ENCODE data around the gene SLC26A4.
"Not testable (repeated sequence)": the region's sequence is repeated elsewhere in the genome, so short reads cannot be mapped to it uniquely, and the experiment has no call there.

SLC26A4 gene
- 0.24 to 2.1 reads per million in 2 donors for total RNA-seq

DNA sequence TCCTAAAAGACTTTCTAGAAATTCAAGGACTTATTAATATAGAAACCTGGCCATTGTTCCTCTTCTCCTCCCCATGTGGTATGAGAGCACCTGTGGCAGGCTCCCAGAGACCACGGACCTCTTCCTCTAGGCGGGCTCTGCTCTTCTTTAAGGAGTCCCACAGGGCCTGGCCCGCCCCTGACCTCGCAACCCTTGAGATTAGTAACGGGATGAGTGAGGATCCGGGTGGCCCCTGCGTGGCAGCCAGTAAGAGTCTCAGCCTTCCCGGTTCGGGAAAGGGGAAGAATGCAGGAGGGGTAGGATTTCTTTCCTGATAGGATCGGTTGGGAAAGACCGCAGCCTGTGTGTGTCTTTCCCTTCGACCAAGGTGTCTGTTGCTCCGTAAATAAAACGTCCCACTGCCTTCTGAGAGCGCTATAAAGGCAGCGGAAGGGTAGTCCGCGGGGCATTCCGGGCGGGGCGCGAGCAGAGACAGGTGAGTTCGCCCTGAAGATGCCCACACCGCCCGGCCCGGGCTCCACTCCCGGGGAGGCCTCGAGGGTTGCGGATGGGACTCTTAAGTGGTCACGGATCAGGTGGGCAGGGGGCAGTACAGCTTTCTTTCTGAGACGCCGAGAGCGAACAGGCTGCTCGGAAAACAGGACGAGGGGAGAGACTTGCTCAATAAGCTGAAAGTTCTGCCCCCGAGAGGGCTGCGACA is at the start of gene SLC26A4:
SLC26A4 (plus strand) TSS at position 448 of the 700 bp plus-strand sequence. CDS start 814 bp downstream, outside the sequence.
- DNase-seq: no peak

DNA sequence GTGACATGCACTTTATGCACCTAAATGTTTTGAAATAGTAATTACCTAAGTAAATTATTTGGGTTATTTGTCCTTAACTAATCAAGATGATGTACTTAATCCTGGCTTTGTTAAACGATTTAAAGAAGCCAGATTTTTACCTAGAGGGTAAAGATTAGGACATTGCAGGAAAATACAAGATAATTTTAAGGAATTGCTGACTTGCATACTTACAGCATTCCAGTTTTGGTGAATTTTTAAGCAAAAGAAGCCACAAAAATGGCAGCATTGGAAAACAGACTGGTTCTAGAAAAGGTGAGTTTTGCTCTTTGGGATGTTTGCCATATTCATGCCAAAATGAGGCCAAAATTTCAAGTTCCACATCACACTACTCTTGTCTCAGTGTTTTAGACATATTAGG is 47.2 kb upstream of the SLC26A4 start:
- no peak for DNase-seq

DNA sequence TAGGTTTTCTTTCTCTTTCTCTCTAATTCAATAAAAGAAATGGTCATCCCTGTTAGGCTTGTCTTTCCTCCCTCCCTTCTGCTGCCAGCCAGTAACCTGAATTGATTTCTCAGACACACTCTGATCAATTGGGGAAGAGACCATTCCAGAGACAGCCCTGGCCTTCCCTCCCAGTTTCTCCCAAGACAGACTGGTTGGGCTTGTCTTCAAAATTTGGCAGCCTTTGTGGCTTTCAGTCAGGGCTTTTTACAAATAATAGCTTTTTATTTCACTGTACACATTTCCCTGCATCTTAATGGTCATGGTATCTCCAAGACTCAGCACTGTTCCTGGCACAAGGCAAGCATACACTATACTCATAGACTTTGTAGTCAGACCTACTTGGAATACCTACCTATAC is 46.7 kb upstream of the SLC26A4 start:
- DNase-seq: no peak

DNA sequence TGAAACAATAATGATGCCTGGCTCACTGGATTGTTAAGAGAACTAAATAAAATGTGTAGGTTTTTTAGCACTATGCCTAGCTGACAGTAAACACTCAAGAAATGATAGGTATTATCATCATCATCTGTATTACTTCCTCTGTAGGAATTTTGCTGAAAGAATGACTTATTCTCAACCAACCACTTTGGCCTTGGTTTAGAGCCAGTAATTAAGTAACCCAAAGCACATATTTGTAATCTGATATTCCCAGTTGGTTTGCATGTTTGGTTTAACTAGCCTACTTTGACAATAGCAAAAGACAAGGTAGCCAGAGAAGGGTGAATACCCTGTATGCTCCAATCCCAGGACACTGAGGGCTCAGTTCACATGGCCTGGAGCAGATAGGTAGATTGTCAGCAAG is 46.2 kb upstream of the SLC26A4 start:
- no peak for DNase-seq

DNA sequence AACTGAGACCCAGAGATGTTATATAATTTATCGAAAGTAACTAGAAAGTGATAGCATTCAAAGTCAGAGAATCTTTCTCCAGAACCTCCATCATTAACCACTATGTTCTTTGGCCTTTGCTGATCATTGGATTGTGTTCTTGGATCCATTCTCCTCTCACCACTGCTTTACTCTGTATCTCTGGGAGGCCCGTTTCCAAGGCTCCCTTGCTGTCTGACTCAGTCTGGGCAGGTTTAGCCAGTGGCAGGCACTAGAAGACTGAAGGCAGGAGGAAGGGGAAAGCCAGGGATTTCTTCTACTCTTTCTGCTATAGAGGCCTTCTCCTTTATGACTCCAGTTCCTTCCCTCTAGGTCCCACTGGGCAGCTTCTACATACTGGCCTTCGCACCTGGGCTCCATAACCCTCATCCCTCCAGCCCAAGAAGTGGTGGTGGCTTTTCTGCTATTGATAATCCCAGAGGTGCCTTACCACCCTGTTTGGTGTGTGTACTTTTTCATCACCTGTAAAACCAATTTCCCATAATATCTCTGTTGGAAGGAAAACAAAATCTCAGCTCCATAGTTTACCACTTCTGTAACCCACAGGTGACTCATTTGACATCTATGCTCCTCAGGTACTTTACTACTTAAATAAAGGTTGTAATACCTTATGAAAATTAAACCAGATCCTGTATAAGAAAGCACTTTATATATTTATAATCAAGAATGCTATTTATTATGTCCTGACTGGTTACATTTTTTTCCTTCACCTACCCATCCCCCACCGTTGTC is 44.5 kb upstream of the SLC26A4 start:
- DNase-seq: no peak

DNA sequence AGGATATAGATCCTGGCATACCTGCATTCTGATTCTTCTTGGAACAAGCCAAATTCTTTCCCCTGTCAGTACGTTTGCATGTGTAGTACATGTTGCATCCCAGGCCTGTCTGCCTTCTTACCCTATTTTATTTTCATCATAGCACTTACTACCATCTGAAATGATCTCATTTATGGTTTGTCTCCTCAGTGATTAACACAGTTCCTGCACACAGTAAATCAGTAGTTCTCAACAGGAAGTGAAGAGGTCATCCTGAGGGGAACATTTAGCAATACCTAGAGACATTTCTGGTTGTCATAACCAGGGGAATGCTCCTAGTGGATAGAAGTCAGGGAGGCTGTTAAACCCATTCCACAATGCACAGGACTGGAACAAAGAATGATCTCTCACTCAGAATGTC is 38.2 kb upstream of the SLC26A4 start:
- DNase-seq: no peak

DNA sequence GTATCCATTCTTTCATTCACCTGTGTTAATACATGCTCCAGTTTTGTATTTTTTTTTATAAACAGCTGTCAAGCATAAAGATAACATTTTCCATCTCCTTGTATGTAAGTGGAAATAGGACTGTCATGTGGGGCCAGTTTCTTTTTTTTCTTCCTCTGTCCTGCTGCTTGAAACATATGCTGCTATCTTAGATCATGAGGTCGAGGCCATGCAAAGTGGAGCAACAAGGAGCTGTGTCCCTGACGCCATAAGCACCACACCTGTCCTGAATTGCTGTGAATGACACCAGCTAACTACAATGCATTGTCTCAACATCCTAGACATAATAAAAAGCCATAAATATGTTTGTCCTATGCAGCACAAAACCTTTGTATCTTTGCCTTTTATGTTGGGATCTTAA is 37.7 kb upstream of the SLC26A4 start:
- no peak for DNase-seq

DNA sequence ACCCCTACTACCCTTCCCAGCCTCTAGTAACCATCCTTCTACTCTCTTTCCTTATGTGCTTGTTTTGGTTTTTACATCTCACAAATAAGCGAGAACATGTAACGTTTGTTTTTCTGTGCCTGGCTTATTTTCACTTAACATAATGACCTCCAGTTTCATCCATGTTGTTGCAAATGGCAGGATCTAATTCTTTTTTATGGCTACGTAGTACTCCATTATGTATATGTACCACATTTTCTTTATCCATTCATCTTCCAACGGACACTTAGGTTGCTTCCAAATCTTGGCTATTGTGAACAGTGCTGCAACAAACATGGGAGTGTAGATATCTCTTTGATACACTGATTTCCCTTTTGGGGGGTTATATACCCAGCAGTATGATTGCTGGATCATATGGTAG is 33.6 kb upstream of the SLC26A4 start:
- DNase-seq: no peak

DNA sequence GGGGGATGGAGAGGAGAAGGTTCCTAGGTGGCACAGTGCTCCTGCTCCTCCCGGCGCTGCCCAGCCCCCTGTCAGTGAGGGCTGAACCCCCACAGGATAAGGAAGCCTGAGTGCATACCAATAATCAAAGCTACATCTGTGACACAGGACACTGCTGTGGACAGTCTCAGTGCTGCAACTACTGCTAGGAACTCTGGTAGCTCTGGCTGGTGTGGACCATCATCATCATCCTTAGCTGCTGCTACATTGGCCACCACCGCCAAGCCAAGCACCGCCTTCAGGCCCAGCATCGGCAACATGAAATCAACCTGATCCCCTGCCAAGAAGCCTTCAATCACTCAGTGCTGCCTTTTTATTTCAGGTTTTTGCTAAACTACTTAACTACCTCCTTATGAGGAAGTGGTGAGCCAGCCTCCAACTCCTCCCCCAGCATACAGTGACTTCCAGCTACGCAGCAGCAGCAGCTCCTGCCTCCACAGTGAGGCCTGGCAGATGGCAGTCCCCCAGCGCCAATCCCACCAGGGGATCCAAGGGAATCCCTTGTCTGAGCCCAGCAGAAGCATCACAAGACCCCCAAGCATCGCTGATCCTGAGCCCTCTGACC is 32.1 kb upstream of the SLC26A4 start:
- DNase-seq: no peak

DNA sequence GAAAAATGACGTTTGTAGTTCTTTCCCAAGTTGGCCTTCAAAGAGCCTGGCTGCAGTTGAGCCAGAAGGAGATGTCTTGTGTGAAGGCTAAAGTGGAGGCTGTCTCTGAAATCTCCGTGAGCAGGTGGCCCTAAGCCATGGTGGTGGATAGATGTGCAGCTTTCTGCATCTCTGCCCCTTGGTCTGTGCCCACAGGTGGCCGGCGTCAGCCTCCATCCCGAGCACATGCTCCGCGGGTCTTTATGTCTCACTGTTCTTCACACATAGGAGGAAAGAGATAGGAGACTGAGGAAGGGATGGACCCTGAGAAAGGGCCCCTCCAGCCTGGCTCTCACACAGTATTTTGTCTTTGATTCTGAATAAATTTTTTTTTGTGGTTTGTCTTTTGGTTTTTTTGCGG is 30.3 kb upstream of the SLC26A4 start:
- DNase-seq: no peak

DNA sequence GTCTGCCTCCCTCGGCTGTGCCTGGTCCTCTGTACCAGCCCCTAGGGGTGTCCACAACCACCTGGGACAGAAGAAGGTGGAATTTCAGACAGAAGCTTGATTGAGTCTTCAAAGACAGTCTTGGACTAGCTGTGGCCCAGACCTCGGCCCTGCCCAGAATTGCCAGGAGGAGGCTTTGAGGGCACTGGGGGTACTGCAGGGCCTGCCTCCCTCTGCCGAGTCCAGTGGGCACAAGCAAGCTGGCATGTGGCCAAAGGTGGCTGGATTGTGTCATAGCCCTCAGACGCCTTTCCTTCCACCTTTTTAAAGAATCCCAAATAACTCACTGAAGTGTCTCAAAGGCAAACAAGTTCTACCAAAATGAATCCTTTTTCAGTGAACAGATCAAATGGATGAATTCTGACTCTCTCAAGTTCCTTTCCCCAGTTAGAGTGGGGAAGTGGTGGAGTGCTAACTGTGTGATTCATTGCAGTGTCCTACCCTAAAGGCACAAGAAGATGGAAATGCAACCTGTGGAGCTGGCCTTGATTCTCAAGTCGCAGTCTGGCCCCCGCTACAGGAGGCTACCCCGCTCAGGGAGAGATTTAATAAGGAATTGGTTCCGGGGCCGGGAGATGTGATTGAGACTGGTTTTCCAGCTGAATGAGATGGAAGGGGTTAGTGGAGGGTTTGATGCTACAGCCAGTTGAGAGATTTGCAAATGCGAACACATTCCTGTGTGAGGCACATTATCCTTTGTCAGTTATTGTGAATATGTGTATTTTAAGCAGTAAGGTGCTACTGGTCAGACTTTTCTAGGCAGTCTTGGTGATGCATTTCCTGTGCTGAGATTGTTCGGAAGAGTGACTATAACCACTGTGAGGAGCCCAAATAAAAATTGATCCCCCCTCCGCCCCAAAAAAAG is 28.8 kb upstream of the SLC26A4 start:
- DNase-seq: no peak

DNA sequence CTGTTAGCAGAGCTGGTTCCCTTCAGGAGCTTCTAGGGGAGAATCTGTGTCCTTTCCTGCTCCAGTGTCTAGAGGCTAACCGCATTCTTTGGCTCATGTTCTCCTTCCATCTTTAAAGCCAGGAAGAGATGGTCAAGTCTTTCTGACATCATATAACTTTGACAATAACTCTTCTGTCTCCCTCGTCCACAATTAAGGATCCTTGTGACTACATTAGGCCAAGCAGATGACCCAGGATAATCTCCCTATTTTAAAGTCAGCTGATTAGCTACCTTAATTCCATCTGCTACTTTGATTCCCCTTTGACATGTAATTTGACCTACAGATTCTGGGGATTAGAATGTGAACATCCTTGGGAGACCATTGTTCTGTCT is 28.1 kb upstream of the SLC26A4 start:
- DNase-seq: no peak

DNA sequence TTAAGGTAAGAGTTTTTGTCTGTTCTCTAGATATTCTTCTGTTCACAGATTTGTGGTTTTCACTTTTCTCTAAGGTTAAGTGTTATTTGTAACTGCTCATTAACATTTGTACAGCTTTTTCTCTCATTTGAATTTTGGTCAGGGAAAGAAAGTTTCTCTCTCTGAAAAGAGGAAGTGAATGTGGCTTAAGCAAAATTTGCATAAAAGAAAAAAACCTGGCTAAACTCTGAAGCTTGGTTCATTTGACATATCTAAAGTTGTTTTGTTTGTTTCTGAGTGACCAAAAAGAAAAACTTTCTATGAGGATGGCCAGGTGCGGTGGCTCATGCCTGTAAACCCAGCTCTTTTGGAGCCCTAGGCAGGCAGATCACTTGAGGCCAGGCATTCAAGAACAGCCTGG is 22.0 kb upstream of the SLC26A4 start:
- DNase-seq: no peak

DNA sequence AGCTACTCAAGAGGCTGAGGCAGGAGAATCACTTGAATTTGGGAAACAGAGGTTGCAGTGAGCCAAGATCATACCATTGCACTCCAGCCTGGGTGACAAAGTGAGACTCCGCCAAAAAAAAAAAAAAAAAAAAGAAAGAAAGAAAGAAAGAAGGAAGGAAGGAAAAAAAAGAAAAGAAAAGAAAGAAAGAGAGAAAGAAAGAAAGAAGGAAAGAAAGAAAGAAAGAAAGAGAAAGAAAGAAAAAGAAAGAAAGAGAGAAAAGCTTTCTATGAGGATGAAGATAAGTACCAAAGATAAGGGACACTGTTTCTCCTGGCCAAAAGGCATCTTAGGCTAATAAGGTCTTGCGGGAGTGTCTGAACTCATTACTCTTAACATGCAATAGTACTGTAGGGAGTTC is 21.6 kb upstream of the SLC26A4 start:
- not testable (repeated sequence) for DNase-seq

DNA sequence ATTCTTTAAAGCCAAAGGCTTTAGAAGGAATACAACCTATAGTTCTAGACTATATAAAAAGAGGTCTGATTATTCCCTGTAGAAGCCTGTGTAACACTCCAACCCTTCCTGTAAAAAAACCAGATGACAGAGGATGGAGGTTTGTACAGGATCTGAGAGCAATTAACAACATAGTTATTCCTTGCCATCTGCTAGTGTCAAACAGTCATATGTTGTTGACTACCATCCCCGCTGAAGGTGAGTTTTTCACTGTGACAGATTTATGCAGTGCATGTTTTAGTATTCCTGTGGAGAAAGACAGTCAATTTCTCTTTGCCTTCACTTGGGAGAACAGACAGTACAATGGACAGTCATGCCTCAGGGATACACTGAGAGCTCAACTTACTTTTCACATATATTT is 19.0 kb upstream of the SLC26A4 start:
- no peak for DNase-seq

DNA sequence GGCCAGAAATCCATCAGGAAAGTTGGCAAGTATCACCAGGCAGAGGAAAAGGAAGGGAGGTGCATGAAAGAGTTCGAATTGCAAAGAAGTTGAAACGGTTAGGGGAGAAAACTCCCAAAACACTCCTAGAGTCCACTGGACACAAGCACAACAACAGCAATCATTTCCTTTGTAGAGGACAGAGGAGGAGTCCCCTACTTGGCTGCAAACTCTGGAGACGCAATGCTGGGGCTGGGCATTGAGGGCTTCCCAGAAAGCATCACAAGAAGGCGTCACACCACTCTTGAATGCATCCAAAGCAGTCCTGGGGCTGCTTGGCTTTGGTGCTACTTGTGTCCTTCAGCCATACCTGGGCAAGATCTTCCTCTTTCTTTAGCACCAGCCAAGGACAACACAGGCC is 18.1 kb upstream of the SLC26A4 start:
- no peak for DNase-seq

DNA sequence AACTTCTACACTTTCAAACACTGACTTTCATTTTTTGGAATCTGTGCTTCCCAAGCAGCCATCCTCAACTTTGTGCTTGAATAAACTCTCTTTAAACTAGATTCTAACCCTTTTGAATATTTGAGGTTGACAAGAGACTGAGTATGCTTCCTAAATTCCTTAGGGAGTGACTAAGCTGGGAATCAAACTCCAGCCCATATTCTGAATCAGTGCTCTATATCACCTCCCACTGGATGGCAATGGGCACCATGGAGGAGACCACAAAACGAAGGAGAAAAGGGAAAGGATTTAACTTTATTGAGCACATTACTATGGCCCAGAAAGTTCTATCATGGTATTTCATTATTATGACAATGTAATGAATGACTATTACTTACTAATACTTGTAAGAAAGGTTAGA is 17.2 kb upstream of the SLC26A4 start:
- DNase-seq: no peak

DNA sequence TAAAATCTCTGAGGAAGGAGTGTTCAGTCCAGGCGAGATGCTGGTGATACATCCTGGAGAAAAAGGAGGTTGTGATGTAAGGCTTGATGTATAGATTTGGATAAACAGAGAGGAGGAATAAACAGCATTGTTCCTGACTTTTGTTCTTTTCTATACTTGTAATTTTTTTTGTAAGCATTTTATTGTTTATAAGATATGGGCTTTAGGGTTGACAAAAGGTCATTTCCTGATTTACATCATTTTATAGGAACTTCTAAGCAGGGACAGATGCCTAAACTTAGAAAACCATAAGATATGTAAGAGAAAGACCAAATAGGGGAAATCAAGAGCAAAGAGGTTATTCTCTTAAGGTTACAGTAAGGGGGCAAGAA is 16.7 kb upstream of the SLC26A4 start:
- no peak for DNase-seq

DNA sequence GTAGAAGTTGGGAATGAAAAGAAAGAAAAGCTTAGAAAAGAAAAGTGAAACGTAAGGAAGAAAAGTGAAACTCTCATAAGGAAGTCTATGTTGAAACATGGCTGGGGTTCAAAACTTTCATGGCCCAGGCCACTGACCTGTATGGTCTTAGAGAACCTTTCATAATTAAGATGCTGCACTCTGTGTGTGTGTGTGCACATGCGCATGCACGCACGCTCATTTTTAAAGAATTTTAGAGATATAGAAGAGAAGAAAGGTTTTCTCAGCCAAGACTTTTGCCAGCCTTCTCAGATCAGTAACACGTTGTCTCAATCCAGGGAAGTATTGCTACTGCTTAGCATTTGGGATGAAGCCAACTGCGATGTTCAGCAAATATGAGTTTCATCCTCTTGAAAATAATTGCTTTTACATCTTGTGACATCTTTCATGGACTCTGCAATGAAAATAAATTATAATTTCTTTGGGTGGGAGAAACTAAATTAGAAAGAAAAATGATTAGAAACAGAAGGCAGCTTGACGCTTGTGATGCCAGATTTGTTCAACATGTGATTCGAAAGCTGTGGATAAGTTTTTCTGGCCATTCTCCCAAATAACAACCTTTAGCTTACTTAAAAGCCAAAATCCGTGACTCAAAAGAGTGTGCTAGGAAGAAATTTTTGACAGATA is 16.2 kb upstream of the SLC26A4 start:
- no peak for DNase-seq

DNA sequence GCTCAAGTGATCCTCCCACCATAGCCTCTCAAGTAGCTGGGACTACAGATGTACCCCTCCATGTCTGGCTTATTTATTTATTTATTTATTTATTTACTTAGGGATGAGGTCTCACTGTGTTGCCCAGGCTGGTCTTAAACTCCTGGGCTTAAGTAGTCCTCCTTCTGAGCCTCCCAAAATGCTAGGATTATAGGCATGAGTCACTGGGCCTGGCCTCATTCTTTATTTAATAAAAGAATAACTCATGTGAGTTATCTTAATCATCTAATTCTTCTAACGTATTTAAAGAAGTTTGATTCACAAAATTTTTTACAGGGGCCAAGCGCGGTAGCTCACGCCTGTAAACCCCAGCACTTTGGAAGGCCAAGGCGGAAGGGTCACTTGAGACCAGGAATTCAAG is 8.0 kb upstream of the SLC26A4 start:
- DNase-seq: no peak

DNA sequence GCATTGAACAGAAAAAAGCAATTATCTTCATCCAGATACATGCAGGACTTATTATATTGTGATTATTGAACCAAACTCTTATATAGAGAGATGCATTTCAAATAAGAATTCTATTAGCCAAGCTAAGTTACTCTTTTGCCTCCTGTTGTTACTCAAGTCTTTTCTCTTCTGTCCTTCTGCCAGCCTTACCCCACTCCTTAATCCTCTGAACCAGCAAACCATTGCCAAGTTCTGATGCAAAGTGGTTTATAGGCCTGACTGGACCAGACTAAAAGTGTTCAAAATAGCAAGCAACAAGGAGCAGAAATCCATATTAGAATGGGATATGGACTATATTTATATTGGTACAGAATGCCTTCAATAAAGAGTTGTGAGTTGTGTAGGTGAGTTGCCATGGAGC is 2.2 kb upstream of the SLC26A4 start:
- no peak for DNase-seq

DNA sequence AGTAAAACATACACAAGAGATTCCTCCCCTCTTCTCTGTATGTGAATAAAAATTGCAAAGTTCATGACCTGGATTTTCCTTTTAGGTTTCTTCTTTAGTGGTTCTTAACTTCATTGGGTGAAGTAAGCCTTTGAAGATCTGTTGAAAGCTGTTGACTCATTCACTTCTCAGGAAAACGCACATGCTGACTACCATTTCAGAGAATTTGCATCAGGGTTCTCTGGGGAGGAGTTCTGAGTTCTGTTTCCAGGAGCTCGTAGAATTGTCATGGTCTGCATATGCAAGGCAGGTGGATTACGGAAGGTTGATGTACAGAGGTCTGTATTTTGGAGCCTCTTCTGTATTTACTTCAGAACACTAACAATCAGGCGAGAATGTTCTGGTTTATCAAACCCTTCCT is 962 bp upstream of the SLC26A4 start:
- no peak for DNase-seq
